Activated CD8-positive, alpha-beta memory T cell treated with anti-CD3 and anti-CD28 coated beads for 1 hour (primary cell): ENCODE results near the gene ZNF496.
"Not testable (repeated sequence)": the region's sequence is repeated elsewhere in the genome, so short reads cannot be mapped to it uniquely, and the experiment has no call there.

Source experiments
- DNase-seq, 2 donors: peaks; one replicate each; pipeline ENCODE4 v3.0.0-alpha.2; 2020; ENCODE audit warnings: low read depth in 1 of 2; ENCODE audit errors: extremely low read depth in 1 of 2

The ZNF496 gene

DNA sequence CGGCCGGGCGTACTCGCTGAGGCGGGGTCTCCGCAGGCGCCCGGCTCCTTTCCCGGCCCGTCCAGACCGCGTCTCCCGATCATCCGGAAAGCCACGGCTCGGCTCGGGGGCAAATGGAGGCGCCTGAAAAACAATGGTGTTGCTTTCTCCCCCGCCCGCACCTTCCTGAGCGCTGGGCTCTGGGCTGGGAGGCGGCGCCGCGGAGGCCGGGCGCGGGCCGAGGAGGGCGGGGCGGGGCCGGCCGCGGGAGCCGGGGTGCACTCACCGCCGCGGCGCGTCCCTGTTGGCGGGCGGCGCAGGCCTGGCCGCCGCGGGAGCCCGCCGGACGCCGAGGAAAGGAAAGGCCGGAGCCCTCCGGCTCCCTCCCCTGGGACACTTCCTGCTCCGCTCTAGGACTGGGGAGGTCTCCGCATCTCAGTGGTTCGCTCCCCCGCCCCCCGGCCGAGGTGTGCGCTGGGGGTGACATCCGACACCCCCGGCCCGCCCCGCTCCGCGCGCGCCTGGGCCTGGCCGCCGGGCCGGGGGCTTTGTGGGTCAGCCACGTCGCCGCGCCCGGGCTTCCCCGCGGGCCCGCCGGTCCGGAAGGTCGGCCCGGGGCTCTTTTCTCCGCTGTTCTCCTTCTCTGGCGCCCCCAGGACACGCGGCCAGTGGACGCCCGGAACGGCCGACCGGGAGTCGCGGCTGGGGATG, at the start of gene ZNF496:
Gene ZNF496 (minus strand): TSS at position 343 of the 690 bp plus-strand sequence. CDS start 2,289 bp downstream, outside the sequence.
- DNase-seq = peak in 1 of 2 donors; percentile 36

DNA sequence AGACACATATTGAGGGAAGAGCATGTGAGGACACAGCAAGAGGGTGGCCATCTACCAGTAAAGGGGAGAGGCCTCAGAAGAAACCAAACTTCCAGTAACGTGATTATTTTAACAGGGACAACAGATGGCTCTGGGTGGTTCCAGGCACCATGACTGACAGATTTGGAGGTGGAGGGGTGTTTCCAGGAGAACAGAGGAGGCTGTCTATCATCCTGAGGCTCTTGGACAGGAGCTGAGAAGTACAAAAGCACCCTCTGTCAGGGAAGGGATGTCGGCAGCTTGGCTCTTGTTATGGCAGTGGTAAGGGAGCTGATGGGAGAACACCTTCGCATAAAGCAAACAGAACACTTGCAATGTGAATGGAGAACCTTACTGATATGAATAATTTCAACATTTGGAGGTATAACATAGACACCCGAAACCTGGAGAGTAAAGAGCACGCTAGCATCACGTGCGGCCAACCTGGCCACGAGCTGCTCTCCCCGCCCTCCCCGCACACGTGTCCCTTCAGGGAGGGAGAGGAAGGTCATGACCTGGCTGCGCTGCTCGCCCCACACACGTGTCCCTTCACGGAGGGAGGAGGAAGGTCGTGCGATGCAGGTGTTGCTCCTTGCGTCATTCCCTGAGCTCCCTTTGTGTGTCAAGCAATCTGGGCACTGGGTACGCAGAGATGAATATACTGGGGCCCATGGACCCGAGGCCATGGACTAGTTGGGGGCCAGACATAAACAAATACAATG, 46.8 kb upstream of the ZNF496 start:
- no peak for DNase-seq

DNA sequence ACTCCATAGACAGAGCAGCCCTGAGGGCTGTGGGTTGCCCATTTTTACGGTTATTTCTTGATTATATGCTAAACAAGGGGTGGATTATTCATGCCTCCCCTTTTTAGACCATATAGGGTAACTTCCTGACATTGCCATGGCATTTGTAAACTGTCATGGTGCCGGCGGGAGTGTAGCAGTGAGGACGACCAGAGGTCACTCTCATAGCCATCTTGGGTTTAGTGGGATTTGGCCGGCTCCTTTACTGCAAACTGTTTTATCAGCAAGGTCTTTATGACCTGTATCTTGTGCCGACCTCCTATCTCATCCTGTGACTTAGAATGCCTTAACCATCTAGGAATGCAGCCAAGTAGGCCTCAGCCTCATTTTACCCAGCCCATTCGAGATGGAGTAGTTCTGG, 46.0 kb upstream of the ZNF496 start:
- DNase-seq = not testable (repeated sequence)

DNA sequence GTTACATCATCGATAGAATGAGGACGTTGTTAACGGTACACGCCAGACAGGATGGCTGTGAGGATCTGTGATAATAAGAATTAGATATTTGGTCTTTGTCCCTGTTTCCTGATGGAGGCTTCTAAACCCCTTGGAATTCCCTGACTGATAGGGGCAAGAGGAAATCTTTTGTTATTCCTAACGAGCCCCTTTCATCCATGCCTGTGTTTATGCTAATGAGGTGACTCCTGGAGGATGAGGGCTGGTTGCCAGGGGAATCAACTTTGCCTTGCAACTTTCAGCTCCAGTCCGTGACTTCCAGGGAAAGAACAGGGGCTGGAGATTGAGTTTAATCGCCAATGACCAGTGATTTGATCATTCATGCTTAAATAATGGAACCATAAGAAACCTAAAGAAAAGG, 45.0 kb upstream of the ZNF496 start:
- DNase-seq = no peak

DNA sequence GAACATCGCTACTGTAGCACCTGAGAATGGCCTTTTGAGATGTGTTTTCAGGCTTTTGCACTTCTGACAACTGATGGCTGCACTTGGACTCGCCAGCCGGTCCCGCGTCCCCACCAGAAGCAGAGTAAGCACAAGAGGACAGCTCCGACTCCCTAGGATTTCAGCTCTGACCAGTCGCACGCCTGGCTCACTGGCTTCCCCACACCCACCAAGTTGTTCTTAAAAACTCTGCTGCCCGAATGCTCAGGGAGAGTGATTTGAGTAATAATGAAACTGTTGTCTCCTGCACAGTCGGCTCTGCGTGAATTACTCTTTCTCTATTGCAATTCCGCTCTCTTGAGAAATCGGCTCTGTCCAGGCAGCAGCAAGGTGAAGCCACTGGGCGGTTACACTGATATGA, 44.1 kb upstream of the ZNF496 start:
- no peak for DNase-seq

DNA sequence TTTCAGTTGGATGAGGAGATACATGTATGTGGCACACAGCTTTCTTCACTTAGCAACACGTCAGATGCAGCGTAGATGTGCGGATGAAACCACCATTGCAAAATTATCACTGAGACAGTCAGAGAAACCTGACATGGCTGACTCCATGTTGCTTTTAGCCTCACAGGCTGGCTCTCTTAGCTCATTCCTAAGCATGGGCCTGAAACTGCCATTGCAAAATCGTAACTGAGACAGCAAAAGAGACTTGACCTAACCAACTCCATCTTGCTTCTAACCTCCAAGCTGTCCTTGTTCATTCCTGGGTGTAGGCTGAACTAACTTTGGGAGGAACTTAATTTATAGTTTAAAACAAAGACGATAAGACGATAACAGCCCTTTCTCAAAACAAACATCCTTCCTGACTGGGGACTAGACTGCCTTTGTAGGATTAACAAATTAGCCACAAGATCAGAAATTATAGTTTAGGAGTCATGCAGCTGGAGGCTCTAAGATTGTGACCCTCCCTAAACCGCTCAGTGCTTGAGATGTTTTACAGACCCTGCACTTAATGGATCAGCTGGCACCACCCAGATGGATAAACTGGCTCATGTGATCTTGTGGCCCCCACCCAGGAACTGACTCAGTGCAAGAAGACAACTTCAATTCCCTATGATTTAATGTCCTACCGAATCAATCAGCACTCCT, 43.1 kb upstream of the ZNF496 start:
- not testable (repeated sequence) for DNase-seq

DNA sequence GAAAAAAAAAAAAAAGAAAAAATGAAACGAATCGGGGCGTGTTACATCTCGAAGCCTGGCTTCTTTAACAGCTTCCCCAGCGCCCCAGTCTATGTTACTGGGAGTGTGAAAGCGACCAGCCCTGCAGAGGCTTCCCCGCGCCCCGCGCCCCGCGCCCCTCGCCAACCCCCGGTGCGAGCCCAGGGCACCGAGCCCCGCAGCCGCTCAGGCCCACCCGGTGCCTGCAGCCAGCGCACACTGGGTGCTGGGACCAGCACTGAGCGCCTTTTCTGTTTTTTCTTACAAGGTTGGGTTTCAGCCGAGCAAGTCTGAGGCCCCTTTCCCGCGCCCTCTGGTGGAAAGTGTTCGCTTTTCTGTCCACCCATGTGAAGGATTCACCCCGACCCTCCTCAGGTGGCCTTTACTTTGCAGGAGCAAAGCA, 42.1 kb upstream of the ZNF496 start:
- DNase-seq = peak; percentile 15 to 42

DNA sequence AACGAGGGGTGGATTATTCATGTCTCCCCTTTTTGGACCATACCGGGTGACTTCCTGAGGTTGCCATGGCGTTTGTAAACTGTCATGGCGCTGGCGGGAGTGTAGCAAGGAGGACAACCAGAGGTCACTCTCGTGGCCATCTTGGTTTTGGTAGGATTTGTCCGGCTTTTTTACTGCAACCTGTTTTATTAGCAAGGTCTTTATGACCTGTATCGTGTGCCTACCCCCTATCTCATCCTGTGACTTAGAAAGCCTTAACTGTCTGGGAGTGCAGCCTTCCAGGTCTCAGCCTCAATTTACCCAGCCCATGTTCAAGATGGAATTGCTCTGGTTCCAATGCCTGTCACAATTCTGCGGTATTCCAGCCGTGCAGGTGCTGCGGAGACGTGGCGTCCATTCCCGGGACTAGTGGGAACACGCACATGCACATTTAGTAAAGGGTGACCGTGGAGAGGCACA, 40.2 kb upstream of the ZNF496 start:
- no peak for DNase-seq

DNA sequence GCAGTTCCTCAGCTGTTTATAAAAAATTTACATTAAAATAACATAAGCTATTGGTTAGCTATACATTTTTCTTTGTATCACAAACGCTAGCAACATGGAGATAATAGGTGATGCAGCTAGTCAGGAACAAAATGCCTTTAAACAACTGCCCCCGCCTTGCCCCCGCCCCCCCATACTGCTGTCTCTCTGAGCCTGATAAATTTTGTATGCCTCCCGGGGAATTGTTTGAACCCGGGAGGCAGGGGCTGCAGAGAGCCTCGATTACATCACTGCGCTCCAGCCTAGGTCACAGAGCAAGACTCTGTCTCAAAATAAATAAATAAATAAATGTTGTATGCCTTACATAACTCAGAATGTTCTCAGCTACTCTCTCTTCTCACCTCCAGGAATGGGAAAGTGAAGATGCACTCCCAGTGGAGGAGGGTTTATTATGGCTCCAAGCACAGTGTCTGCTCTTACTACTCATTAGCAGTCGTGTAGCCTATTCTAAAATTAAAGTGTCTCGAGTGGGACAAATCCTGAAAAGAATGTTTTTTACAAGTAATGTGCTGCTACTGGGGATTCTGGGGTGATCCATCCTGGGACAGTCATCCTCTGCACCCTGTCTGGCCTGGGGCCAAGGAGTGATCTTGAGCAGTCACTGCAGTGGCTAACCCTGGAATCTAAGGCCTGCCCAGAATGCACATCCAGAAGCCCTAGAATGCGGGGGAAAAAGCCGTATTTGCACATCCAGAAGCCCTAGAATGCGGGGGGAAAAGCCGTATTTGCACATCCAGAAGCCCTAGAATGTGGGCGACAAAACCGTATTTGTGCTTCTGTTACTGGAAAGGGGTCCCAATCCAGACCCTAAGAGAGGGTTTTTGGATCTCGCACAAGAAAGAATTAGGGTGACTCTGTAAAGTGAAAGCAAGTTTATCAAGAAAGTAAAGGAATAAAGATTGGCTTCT, 39.4 kb upstream of the ZNF496 start:
- no peak for DNase-seq

DNA sequence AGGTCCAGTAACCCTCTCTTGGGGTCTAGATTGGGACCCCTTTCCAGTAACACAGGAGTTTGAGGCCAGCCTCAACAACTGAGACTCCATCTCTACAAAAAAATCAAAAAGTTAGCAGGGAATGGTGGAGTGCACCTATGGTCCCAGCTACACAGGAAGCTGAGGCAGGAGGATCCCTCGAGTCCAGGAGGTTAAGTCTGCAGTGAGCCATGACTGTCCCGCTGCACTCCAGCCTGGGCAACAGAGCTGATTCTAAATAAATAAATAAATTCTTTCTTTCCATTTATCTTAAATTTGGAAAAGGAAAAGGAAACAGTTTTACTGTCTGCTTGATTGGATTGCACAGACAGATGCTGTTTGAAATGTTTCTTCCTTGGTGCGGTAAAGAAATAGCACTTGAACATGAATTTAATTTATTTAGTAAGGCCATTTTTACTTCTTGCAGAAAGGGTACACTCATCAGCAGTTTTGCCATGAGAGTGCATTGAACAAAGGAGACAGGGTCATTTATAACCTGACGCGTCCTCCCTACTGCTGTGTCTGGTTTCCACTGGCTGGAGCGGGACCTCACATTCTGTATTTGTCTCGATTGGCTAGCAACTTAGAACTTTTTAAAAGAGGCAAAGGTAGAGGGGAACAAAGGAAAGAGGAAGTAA, 37.0 kb upstream of the ZNF496 start:
- DNase-seq = no peak

DNA sequence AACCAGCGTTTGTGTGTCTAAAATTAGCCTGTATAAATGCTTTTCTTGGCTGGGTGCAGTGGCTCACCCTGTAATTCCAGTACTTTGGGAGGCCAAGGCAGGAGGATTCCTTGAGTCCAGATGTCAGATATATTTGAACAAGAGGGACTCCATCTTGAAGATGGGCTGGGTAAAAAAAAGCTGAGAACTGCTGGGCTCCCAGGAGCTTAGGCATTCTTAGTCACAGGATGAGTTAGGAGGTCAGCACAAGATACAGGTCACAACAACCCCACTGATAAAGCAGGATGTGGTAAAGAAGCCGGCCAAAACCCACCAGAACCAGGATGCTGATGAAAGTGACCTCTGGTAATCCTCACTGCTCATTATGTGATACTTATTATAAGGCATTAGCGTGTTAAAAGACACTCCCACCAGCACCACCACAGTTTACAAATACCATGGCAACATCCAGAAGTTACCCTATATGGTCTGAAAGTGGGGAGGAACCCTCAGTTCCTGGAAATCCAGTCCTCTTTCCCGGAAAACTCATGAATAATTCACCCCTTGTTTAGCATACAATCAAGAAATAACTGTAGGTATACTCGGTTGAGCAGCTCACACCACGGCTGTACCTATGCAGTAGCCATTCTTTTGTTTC, 36.2 kb upstream of the ZNF496 start:
- DNase-seq = no peak

DNA sequence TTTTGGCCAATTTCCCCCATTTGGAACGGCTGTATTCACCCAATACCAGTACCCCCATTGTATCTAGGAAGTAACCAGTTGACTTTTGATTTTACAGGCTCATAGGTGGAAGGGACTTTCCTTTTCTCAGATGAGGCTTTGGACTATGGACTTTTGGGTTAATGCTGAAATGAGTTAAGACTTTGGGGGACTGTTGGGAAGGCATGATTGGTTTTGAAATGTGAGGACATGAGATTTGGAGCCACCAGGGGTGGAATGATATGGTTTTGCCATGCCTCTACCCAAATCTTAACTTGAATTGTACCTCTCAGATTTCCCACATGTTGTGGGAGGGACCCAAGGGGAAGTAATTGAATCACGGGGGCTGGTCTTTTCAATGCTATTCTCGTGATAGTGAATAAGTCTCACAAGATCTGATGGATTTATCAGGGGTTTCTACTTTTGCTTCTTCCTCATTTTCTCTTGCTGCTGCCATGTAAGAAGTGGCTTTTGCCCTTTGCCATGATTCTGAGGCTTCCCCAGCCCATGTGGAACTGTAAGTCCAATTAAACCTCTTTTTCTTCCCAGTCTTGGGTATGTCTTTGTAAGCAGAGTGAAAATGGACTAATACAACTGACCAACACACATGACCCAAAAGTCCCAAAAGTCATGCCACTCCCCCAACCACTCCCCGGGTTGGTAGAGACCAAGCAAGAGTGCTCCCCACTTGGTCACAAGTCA, 35.4 kb upstream of the ZNF496 start:
- no peak for DNase-seq

DNA sequence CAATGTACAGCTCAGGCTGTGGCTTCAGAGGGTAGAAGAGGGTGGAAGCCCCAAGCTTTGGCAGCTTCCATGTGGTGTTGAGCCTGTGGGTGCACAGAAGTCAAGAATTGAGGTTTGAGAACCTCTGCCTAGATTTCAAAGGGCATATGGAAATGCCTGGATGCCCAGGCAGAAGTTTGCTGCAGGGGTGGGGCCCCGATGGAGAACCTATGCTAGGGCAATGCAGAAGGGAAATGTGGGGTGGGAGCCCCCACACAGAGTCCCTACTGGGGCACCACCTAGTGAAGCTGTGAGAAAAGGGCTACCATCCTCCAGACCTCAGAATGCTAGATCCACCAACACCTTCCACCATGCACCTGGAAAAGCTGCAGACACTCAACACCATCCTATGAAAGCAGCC, 34.7 kb upstream of the ZNF496 start:
- not testable (repeated sequence) for DNase-seq

DNA sequence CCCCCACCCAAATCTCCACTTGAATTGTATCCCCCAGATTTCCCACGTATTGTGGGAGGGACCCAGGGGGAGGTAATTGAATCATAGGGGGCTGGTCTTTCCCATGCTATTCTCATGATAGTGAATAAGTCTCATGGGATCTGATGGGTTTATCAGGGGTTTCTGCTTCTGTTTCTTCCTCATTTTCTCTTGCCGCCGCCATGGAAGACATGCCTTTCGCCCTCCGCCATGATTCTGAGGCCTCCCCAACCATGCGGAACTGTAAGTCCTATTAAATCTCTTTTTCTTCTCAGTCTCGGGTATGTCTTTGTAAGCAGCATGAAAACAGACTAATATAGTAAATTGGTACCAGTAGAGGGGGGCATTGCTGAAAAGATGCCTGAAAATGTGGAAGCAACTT, 33.4 kb upstream of the ZNF496 start:
- no peak for DNase-seq

DNA sequence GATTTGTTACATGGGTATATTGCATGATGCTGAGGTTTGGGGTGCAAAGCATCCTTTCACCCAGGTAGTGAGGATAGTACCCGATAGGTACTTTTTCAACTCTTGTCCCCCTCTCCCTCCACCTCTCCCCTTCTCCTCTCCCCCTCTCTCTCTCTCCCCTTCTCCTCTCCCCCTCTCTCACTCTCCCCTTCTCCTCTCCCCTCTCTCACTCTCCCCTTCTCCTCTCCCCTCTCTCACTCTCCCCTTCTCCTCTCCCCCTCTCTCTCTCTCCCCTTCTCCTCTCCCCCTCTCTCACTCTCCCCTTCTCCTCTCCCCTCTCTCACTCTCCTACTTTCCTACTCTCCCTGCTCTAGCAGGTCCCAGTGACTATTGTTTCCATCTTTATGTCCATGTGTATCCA, 31.3 kb upstream of the ZNF496 start:
- not testable (repeated sequence) for DNase-seq

DNA sequence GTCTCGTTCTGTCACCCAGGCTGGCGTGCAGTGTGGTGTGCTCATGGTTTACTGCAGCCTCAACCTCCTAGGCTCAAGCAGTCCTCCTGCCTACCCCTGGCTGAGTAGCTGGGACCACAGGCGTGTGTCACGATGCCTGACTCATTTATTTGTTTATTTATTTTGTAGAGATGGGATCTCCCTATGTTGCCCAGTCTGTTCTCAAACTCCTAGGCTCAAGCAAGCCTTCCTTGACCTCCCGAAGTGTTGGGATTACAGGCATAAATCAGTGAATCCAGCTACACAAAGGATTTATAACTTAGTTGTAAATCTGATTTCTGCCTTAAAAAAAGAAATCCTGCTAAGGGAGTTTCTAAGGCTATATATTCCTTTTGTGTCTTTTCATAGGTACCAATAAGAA, 30.5 kb upstream of the ZNF496 start:
- DNase-seq = no peak

DNA sequence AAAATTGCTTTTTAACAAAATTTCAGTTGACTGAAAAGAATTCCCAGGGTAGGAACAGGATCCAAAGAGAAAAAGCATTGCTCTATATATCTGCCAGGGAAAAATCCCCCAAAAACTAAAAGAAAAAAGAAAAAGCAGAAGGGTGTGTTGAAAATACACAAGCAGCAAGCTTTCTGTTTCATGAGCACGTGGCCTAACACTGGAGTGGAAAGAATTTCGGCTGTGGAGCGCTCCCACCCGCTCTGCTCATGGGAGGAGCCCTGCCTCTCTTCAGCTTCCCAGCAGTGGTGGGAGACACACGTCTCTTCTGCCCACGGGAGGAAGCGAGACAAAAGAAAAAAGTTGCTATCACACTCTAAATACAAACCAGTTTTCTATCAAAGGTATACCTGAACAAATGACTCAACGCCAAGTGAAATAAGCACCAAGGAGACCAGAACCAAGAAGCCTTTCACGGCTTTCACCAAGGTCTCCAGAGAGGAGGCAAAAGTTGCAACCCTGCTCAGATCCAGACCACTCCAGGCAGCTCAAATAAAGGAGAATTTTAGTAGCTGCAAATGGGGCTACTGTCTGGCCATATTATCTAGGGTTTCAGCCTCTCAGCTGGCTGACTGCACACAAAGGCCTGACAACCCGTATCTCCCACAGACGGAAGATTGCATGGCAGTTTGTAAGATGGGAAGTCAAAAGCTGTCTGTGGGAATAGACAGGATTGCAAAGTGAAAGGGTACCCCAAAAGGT, 29.5 kb upstream of the ZNF496 start:
- DNase-seq = no peak
